ENCODE results near the gene LRRC34. TPM values are rescaled to one million over a fixed set of nuclear protein-coding genes. Genes with fewer than 3 reads are reported as not detected.

LRRC34 gene
- total and polyA plus RNA-seq, 9 of the 15 experiments (the other 6 are each of a cell fraction or from before 2014, with no cell fraction given): 0.17 to 0.30 TPM; not detected in 7

DNA sequence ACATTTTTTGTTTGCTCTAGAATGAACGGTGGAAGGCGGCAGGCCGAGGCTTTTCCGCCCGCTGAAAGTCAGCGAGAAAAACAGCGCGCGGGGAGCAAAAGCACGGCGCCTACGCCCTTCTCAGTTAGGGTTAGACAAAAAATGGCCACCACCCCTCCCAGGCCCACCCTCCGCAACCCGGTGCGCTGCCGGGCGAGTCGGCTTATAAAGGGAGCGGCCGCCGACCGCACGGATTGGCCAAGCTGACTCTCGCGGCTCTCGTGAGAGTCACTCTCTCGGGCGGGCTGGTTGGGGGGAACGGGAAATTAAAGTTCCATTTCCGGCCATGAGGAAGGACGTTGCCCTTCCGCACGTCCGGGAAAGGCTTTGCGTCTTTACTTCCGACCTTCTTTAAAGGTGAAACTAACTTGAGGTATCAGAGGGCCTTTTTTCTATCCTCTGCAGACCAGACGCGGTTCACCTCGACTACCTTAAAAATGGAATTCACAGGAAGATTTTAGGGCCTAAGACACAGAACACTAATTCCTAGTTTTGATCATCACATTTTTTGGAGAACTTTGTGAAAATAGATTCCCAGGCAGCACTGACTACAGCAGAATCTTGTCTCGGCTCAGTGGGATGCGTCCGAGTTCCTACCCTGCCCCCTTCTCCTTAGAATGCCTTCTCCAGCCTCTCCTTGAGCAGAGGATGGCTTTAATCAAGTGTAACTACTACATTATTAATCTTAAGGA lies 47.7 kb downstream of the LRRC34 start, which contains the start of gene TERC (continued):
- TF ChIP-seq SIN3A (IDR thresholded peaks at IDR 0.05; ENCODE audit: borderline replicate concordance in 2 of 2, control insufficient read depth in 1 of 2, low read depth in 2 of 2, low read length in 2 of 2) (no peak), HNRNPK (IDR thresholded peaks at IDR 0.05; ENCODE audit: low read depth, low read length, poor library complexity, severe bottlenecking) (no peak), SIX5 (IDR thresholded peaks at IDR 0.05; ENCODE audit: borderline replicate concordance in 1 of 2, insufficient read depth in 1 of 2, low read depth in 1 of 2, low read length in 2 of 2) (peak in 1 of 2 experiments; percentile 29; a peak in 1 of 4 replicates), NELFE (IDR thresholded peaks at IDR 0.05; ENCODE audit: insufficient read depth, insufficient read length) (peak; percentile 48), NFE2L1 (tag; IDR thresholded peaks at IDR 0.05; ENCODE audit: borderline replicate concordance, low read depth) (no peak), ZNF354B (CRISPR knock-in tag; IDR thresholded peaks at IDR 0.05) (no peak; the same call in 1 of the 2 replicates), ZNF274 (IDR thresholded peaks at IDR 0.05; ENCODE audit: borderline replicate concordance, low read depth, low read length) (no peak), ZNF444 (CRISPR knock-in tag; IDR thresholded peaks at IDR 0.05) (no peak), SNIP1 (IDR thresholded peaks at IDR 0.05; ENCODE audit: low read depth) (no peak), ZZZ3 (IDR thresholded peaks at IDR 0.05) (no peak), JUNB (CRISPR knock-in tag; conservative IDR thresholded peaks at IDR 0.05) (no peak), ZBTB17 (CRISPR knock-in tag; IDR thresholded peaks at IDR 0.05) (no peak), NFIC (IDR thresholded peaks at IDR 0.05) (peak; percentile 31; the same call in 1 of the 2 replicates), ZNF785 (CRISPR knock-in tag; IDR thresholded peaks at IDR 0.05) (no peak)
- TF ChIP-seq, protein P1, sequence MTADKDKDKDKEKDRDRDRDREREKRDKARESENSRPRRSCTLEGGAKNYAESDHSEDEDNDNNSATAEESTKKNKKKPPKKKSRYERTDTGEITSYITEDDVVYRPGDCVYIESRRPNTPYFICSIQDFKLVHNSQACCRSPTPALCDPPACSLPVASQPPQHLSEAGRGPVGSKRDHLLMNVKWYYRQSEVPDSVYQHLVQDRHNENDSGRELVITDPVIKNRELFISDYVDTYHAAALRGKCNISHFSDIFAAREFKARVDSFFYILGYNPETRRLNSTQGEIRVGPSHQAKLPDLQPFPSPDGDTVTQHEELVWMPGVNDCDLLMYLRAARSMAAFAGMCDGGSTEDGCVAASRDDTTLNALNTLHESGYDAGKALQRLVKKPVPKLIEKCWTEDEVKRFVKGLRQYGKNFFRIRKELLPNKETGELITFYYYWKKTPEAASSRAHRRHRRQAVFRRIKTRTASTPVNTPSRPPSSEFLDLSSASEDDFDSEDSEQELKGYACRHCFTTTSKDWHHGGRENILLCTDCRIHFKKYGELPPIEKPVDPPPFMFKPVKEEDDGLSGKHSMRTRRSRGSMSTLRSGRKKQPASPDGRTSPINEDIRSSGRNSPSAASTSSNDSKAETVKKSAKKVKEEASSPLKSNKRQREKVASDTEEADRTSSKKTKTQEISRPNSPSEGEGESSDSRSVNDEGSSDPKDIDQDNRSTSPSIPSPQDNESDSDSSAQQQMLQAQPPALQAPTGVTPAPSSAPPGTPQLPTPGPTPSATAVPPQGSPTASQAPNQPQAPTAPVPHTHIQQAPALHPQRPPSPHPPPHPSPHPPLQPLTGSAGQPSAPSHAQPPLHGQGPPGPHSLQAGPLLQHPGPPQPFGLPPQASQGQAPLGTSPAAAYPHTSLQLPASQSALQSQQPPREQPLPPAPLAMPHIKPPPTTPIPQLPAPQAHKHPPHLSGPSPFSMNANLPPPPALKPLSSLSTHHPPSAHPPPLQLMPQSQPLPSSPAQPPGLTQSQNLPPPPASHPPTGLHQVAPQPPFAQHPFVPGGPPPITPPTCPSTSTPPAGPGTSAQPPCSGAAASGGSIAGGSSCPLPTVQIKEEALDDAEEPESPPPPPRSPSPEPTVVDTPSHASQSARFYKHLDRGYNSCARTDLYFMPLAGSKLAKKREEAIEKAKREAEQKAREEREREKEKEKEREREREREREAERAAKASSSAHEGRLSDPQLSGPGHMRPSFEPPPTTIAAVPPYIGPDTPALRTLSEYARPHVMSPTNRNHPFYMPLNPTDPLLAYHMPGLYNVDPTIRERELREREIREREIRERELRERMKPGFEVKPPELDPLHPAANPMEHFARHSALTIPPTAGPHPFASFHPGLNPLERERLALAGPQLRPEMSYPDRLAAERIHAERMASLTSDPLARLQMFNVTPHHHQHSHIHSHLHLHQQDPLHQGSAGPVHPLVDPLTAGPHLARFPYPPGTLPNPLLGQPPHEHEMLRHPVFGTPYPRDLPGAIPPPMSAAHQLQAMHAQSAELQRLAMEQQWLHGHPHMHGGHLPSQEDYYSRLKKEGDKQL (CRISPR knock-in tag; IDR thresholded peaks at IDR 0.05; ENCODE audit: borderline replicate concordance): no peak
- TF ChIP-seq, protein P2, sequence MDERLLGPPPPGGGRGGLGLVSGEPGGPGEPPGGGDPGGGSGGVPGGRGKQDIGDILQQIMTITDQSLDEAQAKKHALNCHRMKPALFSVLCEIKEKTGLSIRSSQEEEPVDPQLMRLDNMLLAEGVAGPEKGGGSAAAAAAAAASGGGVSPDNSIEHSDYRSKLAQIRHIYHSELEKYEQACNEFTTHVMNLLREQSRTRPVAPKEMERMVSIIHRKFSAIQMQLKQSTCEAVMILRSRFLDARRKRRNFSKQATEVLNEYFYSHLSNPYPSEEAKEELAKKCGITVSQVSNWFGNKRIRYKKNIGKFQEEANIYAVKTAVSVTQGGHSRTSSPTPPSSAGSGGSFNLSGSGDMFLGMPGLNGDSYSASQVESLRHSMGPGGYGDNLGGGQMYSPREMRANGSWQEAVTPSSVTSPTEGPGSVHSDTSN (CRISPR knock-in tag; IDR thresholded peaks at IDR 0.05; ENCODE audit: low read depth): no peak
- TF ChIP-seq, protein P2 (tag; conservative IDR thresholded peaks at IDR 0.05; ENCODE audit: low read depth): no peak
